ENCODE data around the gene UPK3A.

DNA sequence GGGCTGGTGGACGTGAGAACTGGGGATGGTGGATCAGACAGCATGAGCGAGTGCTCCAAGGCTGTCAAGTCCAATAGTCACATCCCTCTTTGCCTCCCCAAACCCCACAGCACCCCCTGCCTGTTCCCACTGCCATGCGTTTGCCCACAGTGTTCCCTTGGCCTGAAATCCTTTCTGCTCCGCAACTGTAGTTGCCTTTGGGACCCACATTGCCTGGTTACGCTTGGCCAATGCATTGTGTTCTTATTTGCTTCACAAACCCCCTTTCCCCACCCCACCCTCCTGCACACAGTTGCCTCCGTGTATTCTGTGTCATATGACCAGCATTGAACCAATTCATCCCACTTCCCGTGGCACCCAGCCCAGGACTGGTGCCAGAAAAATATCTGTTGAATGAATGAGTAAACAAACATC is 42.0 kb upstream of the UPK3A start:
- TF ChIP-seq, protein P1, sequence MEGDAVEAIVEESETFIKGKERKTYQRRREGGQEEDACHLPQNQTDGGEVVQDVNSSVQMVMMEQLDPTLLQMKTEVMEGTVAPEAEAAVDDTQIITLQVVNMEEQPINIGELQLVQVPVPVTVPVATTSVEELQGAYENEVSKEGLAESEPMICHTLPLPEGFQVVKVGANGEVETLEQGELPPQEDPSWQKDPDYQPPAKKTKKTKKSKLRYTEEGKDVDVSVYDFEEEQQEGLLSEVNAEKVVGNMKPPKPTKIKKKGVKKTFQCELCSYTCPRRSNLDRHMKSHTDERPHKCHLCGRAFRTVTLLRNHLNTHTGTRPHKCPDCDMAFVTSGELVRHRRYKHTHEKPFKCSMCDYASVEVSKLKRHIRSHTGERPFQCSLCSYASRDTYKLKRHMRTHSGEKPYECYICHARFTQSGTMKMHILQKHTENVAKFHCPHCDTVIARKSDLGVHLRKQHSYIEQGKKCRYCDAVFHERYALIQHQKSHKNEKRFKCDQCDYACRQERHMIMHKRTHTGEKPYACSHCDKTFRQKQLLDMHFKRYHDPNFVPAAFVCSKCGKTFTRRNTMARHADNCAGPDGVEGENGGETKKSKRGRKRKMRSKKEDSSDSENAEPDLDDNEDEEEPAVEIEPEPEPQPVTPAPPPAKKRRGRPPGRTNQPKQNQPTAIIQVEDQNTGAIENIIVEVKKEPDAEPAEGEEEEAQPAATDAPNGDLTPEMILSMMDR (IDR thresholded peaks at IDR 0.05) = peak in 1 of 6 experiments; percentile 7
- TF ChIP-seq POLR2A (IDR thresholded peaks at IDR 0.05) = no peak
